Trophoblast cell (in vitro differentiated cells and primary cell): Measurements from ENCODE around the gene RAPGEF1.

ENCODE experiments used
- DNase-seq, 2 donors: peaks; one replicate each; pipeline ENCODE4 v3.0.0-alpha.2; 2016
- H2AFZ ChIP-seq: 2 replicates; pipeline ENCODE4 v1.6.1; 2013; ENCODE audit warnings: low read length, moderate library complexity, mild to moderate bottlenecking; ENCODE audit not compliant: insufficient read depth, poor library complexity
- H2AK5ac ChIP-seq: 2 replicates; pipeline ENCODE4 v1.6.1; 2013; ENCODE audit warnings: mild to moderate bottlenecking, low read length
- H2BK120ac ChIP-seq: 2 replicates; pipeline ENCODE4 v1.6.1; 2013; ENCODE audit warnings: low read length, mild to moderate bottlenecking, moderate library complexity; ENCODE audit not compliant: insufficient read depth, poor library complexity
- H2BK12ac ChIP-seq: 2 replicates; pipeline ENCODE4 v1.6.1; 2013; ENCODE audit warnings: mild to moderate bottlenecking, low read length, moderate library complexity
- H2BK5ac ChIP-seq: 2 replicates; pipeline ENCODE4 v1.6.1; 2013; ENCODE audit warnings: low read length, low read depth, moderate library complexity, mild to moderate bottlenecking; ENCODE audit not compliant: poor library complexity
- H3K14ac ChIP-seq: 2 replicates; pipeline ENCODE4 v1.6.1; 2013; ENCODE audit warnings: mild to moderate bottlenecking, low read length
- H3K18ac ChIP-seq: 2 replicates; pipeline ENCODE4 v1.6.1; 2013; ENCODE audit warnings: mild to moderate bottlenecking, low read length
- H3K23ac ChIP-seq: 2 replicates; pipeline ENCODE4 v1.6.1; 2013; ENCODE audit warnings: low read length
- H3K27ac ChIP-seq: 2 replicates; pipeline ENCODE4 v1.5.1; 2013; ENCODE audit warnings: low read depth, mild to moderate bottlenecking, inconsistent platforms, low read length, moderate library complexity
- H3K27me3 ChIP-seq: 2 replicates; pipeline ENCODE4 v1.6.1; 2013; ENCODE audit warnings: inconsistent platforms, mild to moderate bottlenecking, low read length, moderate library complexity; ENCODE audit not compliant: insufficient read depth
- H3K36me3 ChIP-seq, 2 experiments: 1 replicate in 1 of 2; 2 replicates in 1 of 2; pipeline ENCODE4 v1.6.1; 2013; ENCODE audit warnings: low read length in 2 of 2, mild to moderate bottlenecking in 2 of 2, moderate library complexity in 1 of 2; ENCODE audit not compliant: insufficient read depth in 2 of 2, control insufficient read depth in 1 of 2
- H3K4ac ChIP-seq: 2 replicates; pipeline ENCODE4 v1.6.1; 2013; ENCODE audit warnings: low read depth, mild to moderate bottlenecking, low read length, moderate library complexity
- H3K4me1 ChIP-seq, 2 experiments: 1 replicate in 1 of 2; 2 replicates in 1 of 2; pipeline ENCODE4 v1.6.1; 2013; ENCODE audit warnings: low read length in 2 of 2, mild to moderate bottlenecking in 2 of 2, moderate library complexity in 1 of 2; ENCODE audit not compliant: insufficient read depth in 2 of 2, control insufficient read depth in 1 of 2
- H3K4me2 ChIP-seq: 2 replicates; pipeline ENCODE4 v1.6.1; 2013; ENCODE audit warnings: inconsistent platforms, mild to moderate bottlenecking, low read length, moderate library complexity
- H3K4me3 ChIP-seq: 2 replicates; pipeline ENCODE4 v1.5.1; 2013; ENCODE audit warnings: mild to moderate bottlenecking, low read depth, low read length, inconsistent platforms
- H3K79me1 ChIP-seq: one replicate; pipeline ENCODE4 v1.6.1; 2013; ENCODE audit warnings: low read length
- H3K79me2 ChIP-seq: 2 replicates; pipeline ENCODE4 v1.6.1; 2013; ENCODE audit warnings: low read length, mild to moderate bottlenecking; ENCODE audit not compliant: control insufficient read depth, insufficient read depth, poor library complexity
- H3K9ac ChIP-seq: 2 replicates; pipeline ENCODE4 v1.6.1; 2013; ENCODE audit warnings: mild to moderate bottlenecking, low read length
- H3K9me3 ChIP-seq: 2 replicates; pipeline ENCODE4 v1.6.1; 2013; ENCODE audit warnings: low read depth, mild to moderate bottlenecking, control low read depth, inconsistent platforms, low read length; ENCODE audit not compliant: insufficient read depth
- H4K12ac ChIP-seq: 2 replicates; pipeline ENCODE4 v1.6.1; 2013; ENCODE audit warnings: low read depth, mild to moderate bottlenecking, low read length, moderate library complexity
- H4K8ac ChIP-seq: 2 replicates; pipeline ENCODE4 v1.6.1; 2013; ENCODE audit warnings: low read depth, mild to moderate bottlenecking, low read length, moderate library complexity
- H4K91ac ChIP-seq: one replicate; pipeline ENCODE4 v1.6.1; 2013; ENCODE audit warnings: low read depth, mild to moderate bottlenecking, low read length, moderate library complexity
- WGBS: extraction: QIAGEN DNeasy Blood & Tissue Kit; methylation state at CpG from one replicate; pipeline ENCODE4 v1.1.7; 2013; ENCODE audit warnings: missing lambda C conversion rate; ENCODE audit not compliant: insufficient read length, insufficient coverage; ENCODE audit errors: extremely low coverage; 5-methylcytosine and 5-hydroxymethylcytosine counted together

Gene RAPGEF1

DNA sequence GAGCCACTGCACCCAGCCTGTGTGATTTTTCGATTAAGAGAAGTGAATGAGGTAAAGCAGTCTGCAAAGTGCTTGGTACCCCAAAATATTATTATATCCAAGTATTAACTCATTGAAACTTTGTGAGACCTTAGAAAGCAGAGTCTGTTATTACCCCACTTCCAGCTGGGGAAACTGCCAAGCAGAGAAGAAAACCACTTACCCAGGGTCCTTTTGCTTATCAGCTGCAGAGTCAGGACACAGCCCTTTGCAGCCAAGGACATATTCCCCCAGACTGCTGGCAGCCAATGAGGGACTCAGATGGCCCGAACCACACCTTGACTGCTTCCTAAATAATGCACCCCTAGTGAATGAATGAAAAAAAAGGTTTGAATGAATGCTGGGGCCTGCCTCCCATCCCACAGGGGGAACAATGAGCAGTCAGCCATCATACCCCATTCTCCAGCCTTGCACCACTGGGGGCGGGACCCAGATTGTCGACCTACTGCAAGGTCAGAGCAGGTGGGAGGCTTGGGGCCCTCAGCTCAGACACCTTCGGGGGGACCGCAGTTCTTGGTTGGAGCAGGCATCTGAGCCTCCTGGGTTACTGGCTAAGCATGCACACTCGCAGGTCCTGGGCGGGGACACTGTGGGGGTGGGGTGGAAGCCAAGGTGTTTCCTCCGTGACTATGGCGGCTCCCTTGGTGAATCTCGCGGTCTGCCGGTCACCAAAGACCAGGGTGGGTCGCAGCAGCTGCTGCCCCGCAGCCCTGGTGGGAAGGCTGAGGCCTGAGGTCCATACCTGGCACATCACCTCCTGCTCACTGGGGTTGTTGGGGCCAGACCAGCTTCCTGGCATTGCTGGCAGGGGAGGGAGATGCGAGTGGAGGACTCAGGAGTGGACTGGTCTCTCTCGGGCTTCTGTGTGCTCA lies 164.9 kb downstream of the RAPGEF1 start:
- Histone ChIP-seq H4K91ac (no peak overlapping the region), H3K9ac (no peak overlapping the region), H2BK5ac (no peak overlapping the region), H3K4me2 (no peak overlapping the region), H2AK5ac (no peak overlapping the region), H3K4me1 (peaks cover 0 to 5% of the 10 kb centered on the region in 2 experiments), H3K79me1 (no peaks in the 10 kb centered on the region), H3K79me2 (no peaks in the 10 kb centered on the region), H3K27me3 (no peaks in the 10 kb centered on the region), H4K12ac (no peak overlapping the region), H3K9me3 (no peaks in the 10 kb centered on the region), H3K4me3 (no peak overlapping the region), H3K27ac (no peak overlapping the region), H3K4ac (no peak overlapping the region), H4K8ac (no peak overlapping the region), H2BK12ac (no peak overlapping the region), H3K36me3 (peaks cover 55 to 60% of the 10 kb centered on the region in 2 experiments), H3K23ac (no peak overlapping the region), H2AFZ (no peak overlapping the region), H3K18ac (no peak overlapping the region), H2BK120ac (no peak overlapping the region), H3K14ac (no peak overlapping the region)
- no CpG with 5 or more reads among the region's 17 CpGs for WGBS
- DNase-seq, result no peak

DNA sequence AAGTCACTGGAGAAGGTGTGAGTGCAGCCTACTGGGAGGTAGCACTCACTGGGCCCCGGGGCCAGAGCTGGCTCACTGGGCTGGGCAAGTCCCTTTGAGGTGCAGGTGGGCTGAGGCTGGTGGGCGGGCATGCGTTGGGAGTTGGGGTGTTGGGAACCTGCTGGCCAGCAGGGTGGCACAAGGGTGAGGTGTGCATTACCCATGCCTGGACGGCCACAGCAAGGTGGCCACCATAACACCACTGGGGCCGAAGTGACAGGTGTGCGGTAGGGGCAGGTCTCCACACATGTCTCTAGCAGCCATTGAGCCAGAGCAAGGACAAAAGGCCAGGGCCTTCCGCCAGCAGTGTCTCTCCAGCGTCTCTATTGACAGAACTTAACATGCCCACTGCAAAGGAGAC lies 172.0 kb downstream of the RAPGEF1 start:
- peak overlapping the region; percentile 80 for H4K12ac ChIP-seq
- H3K4ac ChIP-seq, result no peak overlapping the region
- no peak overlapping the region for H2BK120ac ChIP-seq
- peak overlapping the region; percentile 38 for H4K8ac ChIP-seq
- H4K91ac ChIP-seq, result no peak overlapping the region
- no peaks in the 10 kb centered on the region for H3K4me1 ChIP-seq
- no peak overlapping the region for H3K27ac ChIP-seq
- no peak overlapping the region for H2AK5ac ChIP-seq
- no peak overlapping the region for H3K9ac ChIP-seq
- H3K36me3 ChIP-seq, result peaks cover 12 to 21% of the 10 kb centered on the region in 2 experiments
- H3K4me2 ChIP-seq, result no peak overlapping the region
- H3K23ac ChIP-seq, result no peak overlapping the region
- H3K18ac ChIP-seq, result no peak overlapping the region
- no peak for DNase-seq
- H3K27me3 ChIP-seq, result no peaks in the 10 kb centered on the region
- H3K14ac ChIP-seq, result no peak overlapping the region
- H2BK5ac ChIP-seq, result no peak overlapping the region
- H2AFZ ChIP-seq, result no peak overlapping the region
- no peak overlapping the region for H2BK12ac ChIP-seq
- H3K9me3 ChIP-seq, result no peaks in the 10 kb centered on the region
- WGBS, result no CpG with 5 or more reads among the region's 8 CpGs
- no peaks in the 10 kb centered on the region for H3K79me2 ChIP-seq
- peak overlapping the region; percentile 3 for H3K4me3 ChIP-seq
- no peaks in the 10 kb centered on the region for H3K79me1 ChIP-seq

DNA sequence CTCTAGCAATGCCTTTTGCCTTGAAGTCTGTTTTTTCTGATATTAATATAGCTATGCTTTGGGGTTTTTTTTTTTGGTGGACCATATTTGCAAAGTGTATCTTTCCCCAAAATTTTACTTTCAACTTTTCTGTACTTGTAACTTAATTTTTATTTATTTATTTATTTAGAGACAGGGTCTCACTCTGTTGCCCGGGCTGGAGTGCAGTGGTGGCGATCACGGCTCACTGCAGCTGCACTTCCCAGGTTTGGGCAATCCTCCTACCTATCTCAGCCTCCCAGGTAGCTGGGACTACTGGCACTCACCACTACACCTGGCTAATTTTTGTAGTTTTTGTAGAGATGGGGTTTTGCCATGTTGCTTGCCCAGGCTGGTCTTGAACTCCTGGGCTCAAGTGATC lies 173.7 kb downstream of the RAPGEF1 start:
- WGBS, result no CpG with 5 or more reads among the region's 3 CpGs
- H2BK5ac ChIP-seq, result no peak overlapping the region
- peaks cover 0 to 3% of the 10 kb centered on the region in 2 experiments for H3K4me1 ChIP-seq

DNA sequence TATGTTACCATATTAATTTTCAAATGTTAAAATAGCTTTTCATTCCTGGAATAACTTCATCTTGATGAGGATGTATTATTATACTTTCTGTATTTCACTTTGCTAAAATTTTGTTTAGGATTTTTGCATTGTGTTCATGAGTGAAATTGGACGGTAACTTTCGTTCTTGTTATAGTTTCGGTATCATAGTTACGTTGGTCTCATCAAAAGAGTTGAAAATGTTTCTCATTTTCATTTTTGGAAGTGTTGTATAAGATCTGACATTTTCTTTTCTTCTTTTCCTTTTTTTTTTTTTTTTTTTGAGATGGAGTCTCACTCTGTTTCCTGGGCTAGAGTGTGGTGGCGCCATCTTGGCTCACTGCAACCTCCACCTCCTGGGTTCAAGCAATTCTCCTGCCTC lies 174.5 kb downstream of the RAPGEF1 start:
- H3K79me1 ChIP-seq, result peaks cover 4% of the 10 kb centered on the region
- no peaks in the 10 kb centered on the region for H3K9me3 ChIP-seq
- no CpG with 5 or more reads among the region's 5 CpGs for WGBS
- H3K23ac ChIP-seq, result no peak overlapping the region
- H3K4me3 ChIP-seq, result no peak overlapping the region
- H3K4me2 ChIP-seq, result no peak overlapping the region
- H2BK5ac ChIP-seq, result no peak overlapping the region
- H2BK12ac ChIP-seq, result no peak overlapping the region
- no peak overlapping the region for H3K4ac ChIP-seq
- no peak overlapping the region for H4K8ac ChIP-seq
- no peaks in the 10 kb centered on the region for H3K79me2 ChIP-seq
- H2BK120ac ChIP-seq, result no peak overlapping the region
- no peak overlapping the region for H2AFZ ChIP-seq
- peaks cover 6 to 13% of the 10 kb centered on the region in 2 experiments for H3K36me3 ChIP-seq
- no peak overlapping the region for H3K14ac ChIP-seq
- no peak overlapping the region for H4K91ac ChIP-seq
- H3K4me1 ChIP-seq, result peaks cover 0 to 3% of the 10 kb centered on the region in 2 experiments
- H2AK5ac ChIP-seq, result no peak overlapping the region
- no peaks in the 10 kb centered on the region for H3K27me3 ChIP-seq
- H3K18ac ChIP-seq, result no peak overlapping the region
- H4K12ac ChIP-seq, result no peak overlapping the region
- DNase-seq, result no peak
- no peak overlapping the region for H3K9ac ChIP-seq
- no peak overlapping the region for H3K27ac ChIP-seq

More for the DNA sequence above, 173.7 kb downstream of the RAPGEF1 start:
- no peak overlapping the region for H3K4me2 ChIP-seq
- H3K9me3 ChIP-seq, result no peaks in the 10 kb centered on the region
- no peak overlapping the region for H2AFZ ChIP-seq
- H3K27ac ChIP-seq, result no peak overlapping the region
- H4K8ac ChIP-seq, result no peak overlapping the region
- H3K4ac ChIP-seq, result no peak overlapping the region
- no peak overlapping the region for H2AK5ac ChIP-seq
- no peaks in the 10 kb centered on the region for H3K79me2 ChIP-seq
- H4K91ac ChIP-seq, result no peak overlapping the region
- H3K23ac ChIP-seq, result no peak overlapping the region
- peaks cover 4% of the 10 kb centered on the region for H3K79me1 ChIP-seq
- H3K9ac ChIP-seq, result no peak overlapping the region
- no peak overlapping the region for H2BK12ac ChIP-seq
- H3K18ac ChIP-seq, result no peak overlapping the region
- no peak overlapping the region for H3K14ac ChIP-seq
- no peaks in the 10 kb centered on the region for H3K27me3 ChIP-seq
- peaks cover 9 to 16% of the 10 kb centered on the region in 2 experiments for H3K36me3 ChIP-seq
- H3K4me3 ChIP-seq, result no peak overlapping the region
- no peak for DNase-seq
- no peak overlapping the region for H2BK120ac ChIP-seq
- H4K12ac ChIP-seq, result no peak overlapping the region
